A673 (cell line): Measurements from ENCODE around the gene CNOT4. TPM values are rescaled to one million over a fixed set of nuclear protein-coding genes. Genes with fewer than 3 reads are reported as not detected.

Experiments used
- BruUV-seq: library from RNA; stranded (reverse); fragments of 400-500 nt; replicated peaks from 2 replicates; lab custom pipeline; 2021; lab: Mats Ljungman, UMichigan
- CTCF ChIA-PET: fragments of 300-600 bp; sonication (Branson Sonifier 250); formaldehyde crosslinking; loops from one replicate; lab custom pipeline; 2022; ENCODE audit warnings: antibody characterized with exemption; lab: Charles Lee
- POLR2A ChIA-PET: fragments of 300-600 bp; sonication (Branson Sonifier 250); formaldehyde crosslinking; loops from one replicate; lab custom pipeline; 2022; ENCODE audit warnings: antibody characterized with exemption; ENCODE audit not compliant: low non-redundant PET; lab: Charles Lee
- DNase-seq: peaks from one replicate; pipeline ENCODE4 v3.0.0-alpha.2; 2015; ENCODE audit warnings: low spot score
- H3K27ac ChIP-seq: fragments of 200-600 bp; sonication (generic); 2 replicates; pipeline ENCODE4 v1.5.1; 2016; ENCODE audit warnings: mixed run types, low read depth, mild to moderate bottlenecking, mixed read lengths, antibody characterized with exemption, low read length; ENCODE audit not compliant: poor library complexity, severe bottlenecking
- H3K27me3 ChIP-seq: fragments of 200-600 bp; sonication (generic); replicated peaks from 2 replicates; pipeline ENCODE4 v1.6.1; 2017; ENCODE audit warnings: mixed run types, low read depth, mild to moderate bottlenecking, mixed read lengths, antibody characterized with exemption, low read length; ENCODE audit not compliant: insufficient read depth, poor library complexity
- H3K36me3 ChIP-seq: fragments of 200-600 bp; sonication (generic); 2 replicates; pipeline ENCODE4 v1.6.1; 2016; ENCODE audit warnings: mixed run types, mild to moderate bottlenecking, mixed read lengths, antibody characterized with exemption, low read length; ENCODE audit not compliant: insufficient read depth, poor library complexity, severe bottlenecking
- H3K4me1 ChIP-seq: fragments of 200-600 bp; sonication (generic); 2 replicates; pipeline ENCODE4 v1.6.1; 2017; ENCODE audit warnings: mixed run types, mild to moderate bottlenecking, mixed read lengths, antibody characterized with exemption, low read length; ENCODE audit not compliant: insufficient read depth, poor library complexity, severe bottlenecking
- H3K4me3 ChIP-seq: fragments of 200-600 bp; sonication (generic); 2 replicates; pipeline ENCODE4 v1.5.1; 2016; ENCODE audit warnings: low read depth, mixed run types, mild to moderate bottlenecking, mixed read lengths, low read length; ENCODE audit not compliant: poor library complexity, severe bottlenecking
- H3K9me3 ChIP-seq: fragments of 200-600 bp; sonication (generic); 2 replicates; pipeline ENCODE4 v1.6.1; 2016; ENCODE audit warnings: mixed run types, low read depth, mild to moderate bottlenecking, mixed read lengths, antibody characterized with exemption, low read length; ENCODE audit not compliant: poor library complexity, severe bottlenecking
- CTCF ChIP-seq: fragments of 300-800, 200-600 bp; sonication (generic); conservative IDR thresholded peaks from 2 replicates; pipeline ENCODE4 v1.5.1; 2017; ENCODE audit warnings: low read depth, mild to moderate bottlenecking, antibody characterized with exemption, low read length, moderate library complexity, mixed read lengths
- EZH2 ChIP-seq: fragments of 200-600 bp; sonication (generic); IDR thresholded peaks from 2 replicates; pipeline ENCODE4 v1.6.1; 2017; ENCODE audit warnings: borderline replicate concordance, low read depth, mild to moderate bottlenecking, mixed read lengths, antibody characterized with exemption, low read length; ENCODE audit not compliant: poor library complexity, severe bottlenecking
- intact Hi-C: fragments of 100-400 bp; cut with micrococcal nuclease; formaldehyde crosslinking; loops from one replicate; pipeline ENCODE4 v1.10.0; 2022; ENCODE audit not compliant: unreplicated experiment
- total RNA-seq: library from RNA; stranded (reverse); gene quantifications from 2 replicates; pipeline ENCODE4 v1.2.3, GENCODE V29; 2021

The CNOT4 gene
- total RNA-seq, 1 experiment from 2014 or later = 24.1 TPM

- Histone ChIP-seq H3K4me1 (no peaks in the 10 kb centered on the region), H3K4me3 (no peak overlapping the region), H3K27ac (no peak overlapping the region), H3K9me3 (no peaks in the 10 kb centered on the region), H3K27me3 (no peaks in the 10 kb centered on the region), H3K36me3 (no peaks in the 10 kb centered on the region)
- no TSS peak for BruUV-seq
- intact Hi-C loops = no loop called here
- ChIA-PET CTCF (no interaction called here), POLR2A (no interaction called here)
- TF ChIP-seq EZH2 (no peak), CTCF (no peak)
- DNase-seq = no peak
These were observed 43.3 kb downstream of the CNOT4 start for GRCh38 chr7:135466442-135467206.

GRCh38 chr7:135463908-135464307 lies 46.0 kb downstream of the CNOT4 start:
- no TSS peak for BruUV-seq
- no peak for DNase-seq
- Histone ChIP-seq H3K36me3 (no peaks in the 10 kb centered on the region), H3K4me1 (no peaks in the 10 kb centered on the region), H3K4me3 (no peak overlapping the region), H3K27me3 (no peaks in the 10 kb centered on the region), H3K27ac (no peak overlapping the region), H3K9me3 (no peaks in the 10 kb centered on the region)
- CTCF ChIA-PET = no interaction called here
- intact Hi-C loops = no loop called here
- POLR2A ChIA-PET = no interaction called here
- TF ChIP-seq EZH2 (no peak), CTCF (no peak)

- CTCF ChIA-PET = no interaction called here
- POLR2A ChIA-PET = no interaction called here
- H3K9me3 ChIP-seq = no peaks in the 10 kb centered on the region
- TF ChIP-seq CTCF = no peak
- TF ChIP-seq EZH2 = no peak
- no TSS peak for BruUV-seq
- H3K4me1 ChIP-seq = no peaks in the 10 kb centered on the region
- no peak for DNase-seq
- no peaks in the 10 kb centered on the region for H3K36me3 ChIP-seq
- intact Hi-C loops = no loop called here
- no peak overlapping the region for H3K27ac ChIP-seq
- no peaks in the 10 kb centered on the region for H3K27me3 ChIP-seq
- H3K4me3 ChIP-seq = no peak overlapping the region
These were observed 49.8 kb downstream of the CNOT4 start for GRCh38 chr7:135459951-135460567.
